ENCODE results near the gene MB21D2.

Gene MB21D2

DNA sequence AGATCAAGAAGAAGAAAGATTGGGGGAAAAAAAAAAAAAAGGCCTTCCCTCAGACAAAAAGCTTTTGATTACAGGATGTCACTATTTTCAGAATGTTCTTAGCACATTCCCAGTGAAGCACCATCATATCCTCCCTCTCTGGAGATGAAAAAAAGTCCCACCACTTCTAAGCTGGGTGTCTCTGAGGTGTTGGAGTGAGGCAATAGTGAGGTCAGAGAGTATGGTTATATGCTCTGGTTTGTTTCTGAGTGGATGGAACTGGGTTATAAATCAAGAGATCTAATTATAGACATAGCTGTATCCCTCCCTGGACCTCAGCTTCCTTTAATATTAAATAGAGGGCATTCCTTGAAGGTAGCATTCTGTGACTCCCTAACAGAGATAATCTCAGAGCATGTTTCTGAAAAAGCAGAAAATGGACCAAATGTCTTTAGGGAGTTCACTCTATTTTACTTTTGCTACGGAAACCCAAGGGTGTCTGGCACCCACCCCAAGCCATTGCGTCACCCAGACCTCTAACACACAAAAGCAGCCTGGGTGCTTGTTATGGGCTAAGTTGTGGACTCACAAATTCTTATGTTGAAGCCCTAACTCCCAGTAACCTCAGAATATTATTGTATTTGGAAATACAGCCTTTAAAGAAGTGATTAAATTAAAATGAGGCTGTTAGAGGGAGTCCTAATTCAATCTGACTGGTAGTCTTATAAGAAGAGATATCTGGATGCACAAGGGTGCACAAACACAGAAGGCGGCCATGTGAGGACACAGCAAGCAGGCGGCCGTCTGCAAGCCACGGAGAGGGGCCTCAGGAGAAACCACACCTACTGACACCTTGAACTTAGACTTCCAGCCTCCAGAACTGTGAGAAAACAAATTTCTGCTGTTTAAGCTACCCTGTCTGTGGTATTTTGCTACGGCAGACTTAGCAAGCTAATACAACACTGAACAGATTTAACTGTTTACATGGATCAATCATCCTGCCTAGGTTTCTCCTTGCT, 81.5 kb downstream of the MB21D2 start:
- no peak for DNase-seq (ENCODE audit: low read depth in 1 of 2, low spot score in 1 of 2)

- no peak for DNase-seq (ENCODE audit: low read depth in 1 of 2, low spot score in 1 of 2)
Measured at GRCh38 chr3:192834428-192834827, 83.2 kb downstream of the MB21D2 start.

DNA sequence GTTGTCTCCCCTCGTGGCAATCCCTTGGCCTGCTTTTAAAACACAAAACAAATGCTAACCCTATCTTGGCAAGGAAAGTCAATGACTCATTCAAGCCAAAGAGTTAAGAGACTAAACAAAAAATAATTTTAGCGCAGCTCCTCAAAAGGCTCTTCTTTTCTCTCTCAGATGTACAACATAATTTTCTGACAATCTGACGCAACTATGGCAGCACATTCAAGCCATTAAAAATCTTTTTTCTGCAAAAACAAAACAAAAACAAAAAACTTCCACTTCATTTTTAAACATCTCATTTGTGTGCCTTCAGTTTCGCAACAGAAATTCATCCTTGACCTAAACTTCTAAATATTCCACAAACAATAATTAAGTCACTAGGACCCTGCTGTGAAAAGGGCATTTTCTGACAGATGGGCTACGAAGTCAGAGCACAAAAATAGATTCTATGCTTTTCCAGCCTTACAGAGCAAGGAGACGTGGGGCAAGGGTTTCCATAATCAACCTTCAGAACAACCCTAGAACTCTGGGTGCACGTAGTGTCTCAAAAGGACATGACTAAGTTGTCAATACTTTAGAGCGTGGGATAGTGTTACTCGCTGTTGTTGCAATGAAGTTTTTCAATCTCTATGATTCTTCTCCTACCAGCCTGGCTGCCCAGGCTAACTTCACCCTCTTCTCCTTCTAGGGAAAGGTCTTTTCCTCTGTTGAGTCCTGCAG, 84.3 kb downstream of the MB21D2 start:
- DNase-seq (ENCODE audit: low read depth in 1 of 2, low spot score in 1 of 2): no peak

GRCh38 chr3:192831801-192832347, 85.8 kb downstream of the MB21D2 start:
- no peak for DNase-seq (ENCODE audit: low read depth in 1 of 2, low spot score in 1 of 2)

DNA sequence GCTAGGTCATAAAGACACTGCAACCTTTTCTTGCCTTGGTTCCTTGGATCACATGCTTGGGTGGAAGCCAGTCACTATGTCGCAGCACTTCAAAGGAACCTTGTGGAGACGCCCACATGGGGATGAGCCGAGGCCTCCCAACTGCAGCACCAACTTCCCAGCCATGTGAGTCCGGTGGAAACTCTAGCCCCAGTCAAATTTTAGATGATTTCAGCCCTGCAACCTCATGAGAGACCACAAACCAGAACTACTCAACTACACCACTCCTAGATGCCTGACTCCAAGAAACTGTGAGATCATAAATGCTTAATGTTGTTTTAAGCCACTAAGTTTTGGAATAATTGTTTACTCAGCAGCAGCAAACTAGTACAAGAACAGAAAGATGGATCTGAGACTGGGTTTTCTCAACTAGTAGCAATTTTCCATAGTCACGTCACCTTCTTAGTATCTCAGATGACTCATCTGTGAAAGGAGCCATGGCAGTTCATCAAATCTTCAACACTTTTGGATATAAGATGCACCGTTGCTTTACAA, 86.5 kb downstream of the MB21D2 start:
- no peak for DNase-seq (ENCODE audit: low read depth in 1 of 2, low spot score in 1 of 2)

GRCh38 chr3:192830291-192831110, 87.2 kb downstream of the MB21D2 start:
- no peak for DNase-seq (ENCODE audit: low read depth in 1 of 2, low spot score in 1 of 2)

GRCh38 chr3:192827863-192828594, 89.6 kb downstream of the MB21D2 start:
- no peak for DNase-seq (ENCODE audit: low read depth in 1 of 2, low spot score in 1 of 2)

DNA sequence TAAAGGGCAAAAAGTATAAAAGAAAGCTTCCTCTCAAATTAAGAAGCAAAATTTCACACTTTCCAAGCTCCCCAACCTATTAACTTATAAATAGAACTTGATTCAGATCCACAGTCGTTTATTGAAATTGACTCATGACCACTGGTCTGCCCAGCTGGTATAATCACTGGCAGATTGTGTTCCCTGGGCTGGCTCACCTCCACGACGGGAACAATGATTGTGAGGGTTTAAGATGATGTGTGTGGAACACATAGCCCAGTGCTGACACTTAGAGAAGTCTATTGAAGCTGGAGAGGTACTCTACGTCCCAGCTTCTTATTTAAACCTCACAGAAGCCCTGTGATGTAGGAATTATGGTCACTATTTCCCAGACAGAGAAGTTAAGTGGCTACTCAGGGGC, 90.4 kb downstream of the MB21D2 start:
- no peak for DNase-seq (ENCODE audit: low read depth in 1 of 2, low spot score in 1 of 2)

DNA sequence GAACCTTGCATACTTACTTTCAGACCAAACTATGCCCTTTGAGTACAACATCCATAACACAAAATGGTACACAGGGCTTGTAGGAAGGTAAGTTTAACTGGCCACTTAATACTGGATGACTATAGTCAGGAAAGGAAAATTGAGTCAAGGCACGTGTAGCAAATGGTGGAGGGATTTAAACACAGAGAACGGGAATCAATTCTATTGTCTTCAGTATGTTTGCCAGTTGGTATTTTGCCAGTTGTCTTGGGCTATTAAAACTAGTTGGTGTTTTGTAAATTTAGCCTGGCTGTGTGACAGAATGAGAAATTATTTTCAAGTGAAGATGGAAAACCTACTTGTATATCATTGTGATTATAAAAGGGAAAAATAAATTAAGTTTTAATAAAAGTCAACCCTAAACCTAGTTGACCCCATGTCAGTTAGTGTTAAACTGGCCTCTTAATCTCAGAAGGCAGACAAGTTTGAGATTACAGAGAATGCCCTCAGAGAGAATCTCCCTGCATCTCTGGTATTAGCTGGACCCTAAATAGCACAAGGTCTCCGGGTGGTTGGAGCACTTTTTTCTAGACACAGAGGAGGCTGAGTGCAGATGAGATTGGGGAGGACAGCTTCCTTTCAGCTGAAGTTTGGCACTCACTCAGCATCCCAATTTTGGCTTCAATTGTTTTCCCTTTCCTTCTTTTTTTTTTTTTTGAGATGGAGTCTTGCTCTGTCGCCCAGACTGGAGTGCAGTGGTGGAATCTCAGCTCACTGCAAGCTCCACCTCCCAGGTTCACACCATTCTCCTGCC, 91.2 kb downstream of the MB21D2 start:
- DNase-seq (ENCODE audit: low read depth in 1 of 2, low spot score in 1 of 2): no peak

DNA sequence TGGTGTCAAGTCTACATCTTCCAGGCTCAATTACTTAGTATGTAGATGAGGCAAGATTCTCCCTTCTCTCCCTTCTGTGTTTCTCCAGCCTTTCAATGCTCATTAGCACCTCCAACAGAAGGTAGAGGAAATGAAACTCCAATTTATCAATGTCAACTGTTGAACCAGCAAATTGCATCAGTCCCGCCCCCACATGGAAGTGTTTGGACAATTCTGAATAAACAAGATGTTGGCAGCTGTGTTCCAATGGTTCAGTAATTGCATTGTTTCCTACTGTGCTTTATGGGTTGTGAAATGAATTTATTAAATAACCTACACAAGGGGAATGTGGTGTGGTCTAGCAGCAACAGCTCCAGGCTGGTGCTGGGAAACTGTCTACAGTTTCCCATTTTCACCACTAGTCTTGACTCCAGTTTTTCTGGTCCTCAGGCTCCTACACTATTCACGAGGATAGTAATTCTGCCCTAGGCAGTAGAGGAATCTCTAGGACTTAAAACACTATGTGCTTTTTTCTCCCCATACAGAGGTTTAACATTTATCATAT, 91.9 kb downstream of the MB21D2 start:
- no peak for DNase-seq (ENCODE audit: low read depth in 1 of 2, low spot score in 1 of 2)

DNA sequence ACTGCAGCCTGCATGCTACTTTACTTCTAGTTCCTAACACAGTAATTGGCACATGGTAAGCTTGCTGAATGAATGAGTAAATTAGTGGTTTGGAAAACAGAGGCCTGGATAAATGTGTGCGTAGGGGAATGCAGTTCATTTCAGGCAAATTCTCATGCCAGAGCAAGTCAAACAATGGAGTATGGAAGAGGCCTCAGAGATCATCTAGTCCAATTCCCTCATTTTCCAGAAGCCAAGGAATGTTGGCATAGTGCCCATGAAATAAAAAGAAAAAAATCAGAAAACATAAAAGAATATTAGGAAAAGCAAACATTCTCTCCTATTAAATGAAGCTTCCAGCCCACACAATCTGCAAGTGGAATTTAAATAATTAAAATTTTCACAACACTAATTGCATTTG, 92.4 kb downstream of the MB21D2 start:
- DNase-seq (ENCODE audit: low read depth in 1 of 2, low spot score in 1 of 2): no peak

GRCh38 chr3:192824313-192824712, 93.3 kb downstream of the MB21D2 start:
- no peak for DNase-seq (ENCODE audit: low read depth in 1 of 2, low spot score in 1 of 2)

DNA sequence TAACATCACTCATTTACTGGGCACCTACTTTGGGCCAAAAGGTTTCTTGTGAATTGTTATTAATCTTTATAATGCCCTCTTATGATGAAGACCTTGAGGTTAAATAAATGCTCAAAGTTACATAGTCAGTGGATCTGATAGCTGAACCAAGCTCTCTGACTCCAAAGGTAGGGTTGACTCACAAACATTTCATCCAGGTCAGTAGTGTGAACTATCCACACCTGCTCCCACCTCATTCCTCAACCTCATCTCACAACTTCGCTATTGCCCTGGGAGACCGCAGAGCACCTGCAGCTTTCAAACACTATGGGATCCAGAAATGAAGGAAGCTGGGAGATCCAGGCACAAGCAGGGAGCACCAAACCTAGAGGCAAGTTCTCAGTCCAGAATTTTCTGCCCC, 96.5 kb downstream of the MB21D2 start:
- DNase-seq (ENCODE audit: low read depth in 1 of 2, low spot score in 1 of 2): no peak

GRCh38 chr3:192820161-192820560, 97.5 kb downstream of the MB21D2 start:
- no peak for DNase-seq (ENCODE audit: low read depth in 1 of 2, low spot score in 1 of 2)

GRCh38 chr3:192819001-192819569, 98.6 kb downstream of the MB21D2 start:
- DNase-seq (ENCODE audit: low read depth in 1 of 2, low spot score in 1 of 2): no peak

DNA sequence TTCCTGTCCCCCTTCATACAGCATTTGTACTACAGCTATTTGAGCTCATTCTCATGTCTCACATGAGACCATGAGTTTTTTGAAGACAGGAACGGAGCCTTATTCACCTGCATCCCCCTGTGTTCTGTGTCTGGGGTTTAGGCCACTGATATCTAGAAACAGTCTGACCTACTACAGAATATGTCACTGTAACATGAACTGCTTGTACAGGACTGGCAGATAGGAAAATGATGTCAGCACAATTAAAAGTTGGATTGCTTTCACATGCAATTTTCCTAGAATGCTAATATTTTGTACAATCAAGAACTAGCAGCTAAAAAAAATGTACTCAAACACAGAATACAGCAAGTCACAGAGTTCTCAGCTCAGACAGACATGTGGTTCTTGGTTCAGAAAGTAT, 99.5 kb downstream of the MB21D2 start:
- no peak for DNase-seq (ENCODE audit: low read depth in 1 of 2, low spot score in 1 of 2)

DNA sequence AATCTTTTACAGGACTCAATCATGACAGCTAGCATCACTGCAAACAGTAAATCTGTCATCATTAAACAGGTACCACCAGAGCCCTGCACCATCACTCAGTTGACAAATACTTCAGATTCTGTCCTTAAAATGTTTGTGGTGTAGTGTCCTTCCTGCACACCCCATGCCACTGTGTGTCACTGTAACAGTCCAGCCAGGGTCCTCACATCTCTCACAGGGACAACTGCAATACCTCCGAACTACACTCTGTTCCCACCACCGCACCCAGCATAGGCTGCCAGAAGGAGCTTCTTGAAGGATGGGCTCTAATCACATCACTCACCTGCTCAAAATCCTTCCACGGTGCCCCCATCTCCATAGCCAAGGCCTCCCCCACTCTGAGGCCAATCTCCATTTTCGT, 100.2 kb downstream of the MB21D2 start:
- no peak for DNase-seq (ENCODE audit: low read depth in 1 of 2, low spot score in 1 of 2)

DNA sequence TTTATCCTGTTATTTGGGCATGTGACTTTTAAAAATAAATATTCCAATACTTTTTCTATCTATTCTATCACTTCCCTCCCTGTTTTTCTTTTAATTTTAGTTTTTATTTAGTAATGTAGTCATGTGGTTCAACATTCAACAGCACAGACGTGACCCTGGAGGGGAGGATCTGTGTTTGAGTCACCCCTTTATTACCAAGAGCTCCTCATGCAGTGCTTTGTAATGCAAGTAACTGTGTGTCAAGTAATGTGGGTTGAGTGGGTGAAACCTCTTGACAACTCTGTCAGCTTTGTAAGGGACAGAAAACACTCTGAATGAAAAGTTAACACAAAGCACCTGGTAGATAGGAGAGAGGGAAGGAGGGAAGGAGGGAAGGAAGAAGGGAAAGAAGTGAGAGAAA, 100.6 kb downstream of the MB21D2 start:
- no peak for DNase-seq (ENCODE audit: low read depth in 1 of 2, low spot score in 1 of 2)

DNA sequence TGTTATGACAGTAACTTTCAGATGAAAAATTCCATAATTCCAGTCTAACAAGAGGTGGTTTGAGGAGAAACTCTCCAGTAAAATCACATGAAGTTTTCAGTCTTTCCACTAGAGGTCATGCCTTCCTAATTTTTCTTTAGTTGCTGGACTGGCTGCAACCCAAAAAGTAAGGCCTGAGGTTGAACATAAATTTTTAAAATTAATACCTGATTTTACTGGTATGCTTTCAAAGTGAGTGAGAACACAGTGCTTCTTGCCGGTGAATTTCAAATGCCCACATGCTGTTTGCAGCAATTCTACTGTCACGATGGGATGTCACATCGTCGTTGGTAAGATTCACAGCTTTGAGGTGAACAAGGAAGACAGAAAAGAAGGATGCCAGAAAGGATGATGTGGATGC, 101.3 kb downstream of the MB21D2 start:
- no peak for DNase-seq (ENCODE audit: low read depth in 1 of 2, low spot score in 1 of 2)
